ENCODE measurements around the gene NUDT4. TPM values are rescaled to one million over a fixed set of nuclear protein-coding genes. Genes with fewer than 3 reads are reported as not detected.

The NUDT4 gene
- total and polyA plus RNA-seq, 2 donors (not counting 3 experiments of a cell fraction or from before 2014, with no cell fraction given): 76.0 to 161 TPM

DNA sequence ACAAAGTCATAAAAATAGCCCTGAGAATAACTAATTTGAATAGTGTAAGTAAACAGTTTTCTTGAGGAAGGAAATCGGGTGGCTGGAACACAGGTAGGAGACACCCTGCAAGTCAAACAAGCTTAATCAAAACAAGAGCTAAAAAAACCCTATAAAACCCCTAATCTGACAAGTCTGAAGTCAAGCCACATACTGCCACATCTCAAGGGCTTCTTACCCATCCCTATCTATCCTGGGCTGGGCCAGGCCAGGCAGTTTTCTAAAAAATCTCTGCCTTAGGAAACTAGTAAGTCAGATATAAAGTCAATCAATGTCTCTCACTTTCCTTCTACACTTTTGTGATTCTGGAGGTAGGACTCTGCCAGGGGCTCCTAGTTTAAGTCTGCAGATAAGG lies 48.7 kb downstream of the NUDT4 start:
- no peak overlapping the region for H3K4me3 ChIP-seq (replicated peaks in 1 of 3; ENCODE audit: insufficient read depth in 1 of 3, low read depth in 1 of 3, low read length in 3 of 3)
- H2AFZ ChIP-seq (ENCODE audit: low read depth, low read length): no peak overlapping the region
- H3K9ac ChIP-seq (replicated peaks; ENCODE audit: extremely low read depth, insufficient read depth, low read length): no peak overlapping the region
- H3K9me3 ChIP-seq (replicated peaks; ENCODE audit: control insufficient read depth, insufficient read depth, low read length): no peaks in the 10 kb centered on the region
- TF ChIP-seq POLR2A (IDR thresholded peaks at IDR 0.05; ENCODE audit: low read depth, low read length) (no peak), POLR2AphosphoS5 (IDR thresholded peaks at IDR 0.05; ENCODE audit: insufficient read depth, low read depth, low read length) (no peak), MYC (IDR thresholded peaks at IDR 0.05; ENCODE audit: low read depth, low read length) (no peak)
- TF ChIP-seq, protein P1, sequence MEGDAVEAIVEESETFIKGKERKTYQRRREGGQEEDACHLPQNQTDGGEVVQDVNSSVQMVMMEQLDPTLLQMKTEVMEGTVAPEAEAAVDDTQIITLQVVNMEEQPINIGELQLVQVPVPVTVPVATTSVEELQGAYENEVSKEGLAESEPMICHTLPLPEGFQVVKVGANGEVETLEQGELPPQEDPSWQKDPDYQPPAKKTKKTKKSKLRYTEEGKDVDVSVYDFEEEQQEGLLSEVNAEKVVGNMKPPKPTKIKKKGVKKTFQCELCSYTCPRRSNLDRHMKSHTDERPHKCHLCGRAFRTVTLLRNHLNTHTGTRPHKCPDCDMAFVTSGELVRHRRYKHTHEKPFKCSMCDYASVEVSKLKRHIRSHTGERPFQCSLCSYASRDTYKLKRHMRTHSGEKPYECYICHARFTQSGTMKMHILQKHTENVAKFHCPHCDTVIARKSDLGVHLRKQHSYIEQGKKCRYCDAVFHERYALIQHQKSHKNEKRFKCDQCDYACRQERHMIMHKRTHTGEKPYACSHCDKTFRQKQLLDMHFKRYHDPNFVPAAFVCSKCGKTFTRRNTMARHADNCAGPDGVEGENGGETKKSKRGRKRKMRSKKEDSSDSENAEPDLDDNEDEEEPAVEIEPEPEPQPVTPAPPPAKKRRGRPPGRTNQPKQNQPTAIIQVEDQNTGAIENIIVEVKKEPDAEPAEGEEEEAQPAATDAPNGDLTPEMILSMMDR (IDR thresholded peaks at IDR 0.05; ENCODE audit: extremely low read depth in 1 of 2, insufficient read depth in 1 of 2, low read depth in 1 of 2, low read length in 2 of 2): no peak
- H3K27ac ChIP-seq (ENCODE audit: insufficient read depth, low read depth, low read length): no peak overlapping the region
- no peaks in the 10 kb centered on the region for H3K27me3 ChIP-seq (ENCODE audit: control insufficient read depth in 2 of 2, insufficient read depth in 2 of 2, low read length in 2 of 2)
- intact Hi-C loops (cut with micrococcal nuclease) (loop anchor here (10.0 kb wide), 1 partner anchor 852 kb away; no protein-coding TSS in a partner anchor), dilution Hi-C loops (cut with MboI; ENCODE audit: extremely low pct_ligation_motif_present, low sequenced_read_pairs) (no loop called here)
- peaks cover 2% of the 10 kb centered on the region for H3K9me1 ChIP-seq (replicated peaks; ENCODE audit: control insufficient read depth, extremely low read depth, insufficient read depth, low read length)
- CTCF ChIA-PET: interaction anchor here (0.6 to 1.8 kb wide), 5 partner anchors 11 to 676 kb away, joined by 3 to 6 read pairs (median 3); partner anchors contain the start of gene MRPL42
- POLR2A ChIA-PET: interaction anchor here (0.7 kb wide), 1 partner anchor 17 kb away, joined by 7 read pairs; no protein-coding TSS in a partner anchor
- H3K4me2 ChIP-seq (ENCODE audit: insufficient read depth, low read length): no peak overlapping the region
- peaks cover 98% of the 10 kb centered on the region for H3K79me2 ChIP-seq (ENCODE audit: control insufficient read depth, insufficient read depth, low read length)
- H4K20me1 ChIP-seq (replicated peaks; ENCODE audit: control insufficient read depth, extremely low read depth, insufficient read depth, low read length): peaks cover 17% of the 10 kb centered on the region
- no TSS peak for BruUV-seq (replicated peaks)
- peaks cover 2% of the 10 kb centered on the region for H3K4me1 ChIP-seq (ENCODE audit: control insufficient read depth, extremely low read depth, insufficient read depth, low read length)
- DNase-seq (ENCODE audit: low read depth, low spot score) (peak; percentile 28), FAIRE-seq (no peak)
- H3K36me3 ChIP-seq (ENCODE audit: control insufficient read depth in 2 of 2, extremely low read depth in 1 of 2, insufficient read depth in 2 of 2, low read length in 2 of 2): no peaks in the 10 kb centered on the region

DNA sequence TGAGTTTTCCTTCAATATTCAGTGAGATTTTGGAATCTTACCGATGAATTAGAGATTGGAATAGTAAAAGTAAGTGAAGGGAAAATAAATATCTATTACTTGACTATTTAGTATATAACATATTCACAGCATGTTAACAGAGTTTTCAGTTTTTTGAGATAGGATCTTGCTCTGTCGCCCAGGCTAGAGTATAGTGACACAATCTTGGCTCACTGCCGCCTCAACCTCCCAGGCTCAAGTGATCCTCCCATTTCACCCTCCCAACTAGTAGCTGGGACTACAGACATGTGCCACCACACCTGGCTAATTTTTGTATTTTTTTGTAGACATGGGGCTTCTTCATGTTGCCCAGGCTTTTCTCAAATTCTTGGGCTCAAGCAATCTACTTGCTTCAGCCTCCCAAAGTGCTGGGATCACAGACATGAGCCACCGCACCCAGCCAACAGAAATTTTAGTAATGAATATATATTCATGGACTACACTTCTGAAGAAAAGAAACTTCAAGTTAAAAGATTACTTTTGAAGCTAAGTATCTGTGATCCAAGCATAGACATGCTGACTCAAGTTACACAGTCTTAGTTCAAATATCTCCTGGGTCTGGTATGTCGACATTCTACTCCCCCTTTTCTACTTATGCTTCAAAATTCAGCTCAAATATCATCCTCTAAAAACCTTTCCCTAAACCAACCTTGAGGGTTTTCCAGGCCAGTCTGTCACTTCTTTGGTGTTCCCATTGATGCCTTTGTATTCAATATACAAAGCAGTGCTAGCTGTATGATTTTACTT lies 50.2 kb downstream of the NUDT4 start:
- H3K9me1 ChIP-seq (replicated peaks; ENCODE audit: control insufficient read depth, extremely low read depth, insufficient read depth, low read length): peaks cover 2% of the 10 kb centered on the region
- H3K79me2 ChIP-seq (ENCODE audit: control insufficient read depth, insufficient read depth, low read length): peaks cover 99% of the 10 kb centered on the region
- H3K9ac ChIP-seq (replicated peaks; ENCODE audit: extremely low read depth, insufficient read depth, low read length): no peak overlapping the region
- no peaks in the 10 kb centered on the region for H3K36me3 ChIP-seq (ENCODE audit: control insufficient read depth in 2 of 2, extremely low read depth in 1 of 2, insufficient read depth in 2 of 2, low read length in 2 of 2)
- H3K27me3 ChIP-seq (ENCODE audit: control insufficient read depth in 2 of 2, insufficient read depth in 2 of 2, low read length in 2 of 2): no peaks in the 10 kb centered on the region
- DNase-seq (ENCODE audit: low read depth, low spot score) (no peak), FAIRE-seq (no peak)
- H3K4me2 ChIP-seq (ENCODE audit: insufficient read depth, low read length): no peak overlapping the region
- no peak overlapping the region for H3K27ac ChIP-seq (ENCODE audit: insufficient read depth, low read depth, low read length)
- no peaks in the 10 kb centered on the region for H3K9me3 ChIP-seq (replicated peaks; ENCODE audit: control insufficient read depth, insufficient read depth, low read length)
- ChIA-PET POLR2A (no interaction called here), CTCF (interaction anchor here (1.0 to 1.6 kb wide), 2 partner anchors 9 to 674 kb away, joined by 5 to 8 read pairs; no protein-coding TSS in a partner anchor)
- H3K4me1 ChIP-seq (ENCODE audit: control insufficient read depth, extremely low read depth, insufficient read depth, low read length): peaks cover 2% of the 10 kb centered on the region
- dilution Hi-C loops (cut with MboI; ENCODE audit: extremely low pct_ligation_motif_present, low sequenced_read_pairs) (no loop called here), intact Hi-C loops (cut with micrococcal nuclease) (loop anchor here (10.0 kb wide), 1 partner anchor 853 kb away; no protein-coding TSS in a partner anchor)
- TF ChIP-seq MYC (IDR thresholded peaks at IDR 0.05; ENCODE audit: low read depth, low read length): no peak
- no peak for TF ChIP-seq POLR2A (IDR thresholded peaks at IDR 0.05; ENCODE audit: low read depth, low read length)
- TF ChIP-seq EZH2 (IDR thresholded peaks at IDR 0.05; ENCODE audit: borderline replicate concordance, low read depth, low read length, severe bottlenecking): no peak
- no peak for TF ChIP-seq POLR2AphosphoS5 (IDR thresholded peaks at IDR 0.05; ENCODE audit: insufficient read depth, low read depth, low read length)
- TF ChIP-seq FOS (IDR thresholded peaks at IDR 0.05; ENCODE audit: borderline replicate concordance, insufficient read depth, low read length): no peak
- TF ChIP-seq, protein P2, sequence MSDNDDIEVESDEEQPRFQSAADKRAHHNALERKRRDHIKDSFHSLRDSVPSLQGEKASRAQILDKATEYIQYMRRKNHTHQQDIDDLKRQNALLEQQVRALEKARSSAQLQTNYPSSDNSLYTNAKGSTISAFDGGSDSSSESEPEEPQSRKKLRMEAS (IDR thresholded peaks at IDR 0.05; ENCODE audit: insufficient read depth, insufficient read length): no peak
- peaks cover 17% of the 10 kb centered on the region for H4K20me1 ChIP-seq (replicated peaks; ENCODE audit: control insufficient read depth, extremely low read depth, insufficient read depth, low read length)
- no peak overlapping the region for H3K4me3 ChIP-seq (replicated peaks in 1 of 3; ENCODE audit: insufficient read depth in 1 of 3, low read depth in 1 of 3, low read length in 3 of 3)
- no TSS peak for BruUV-seq (replicated peaks)
- H2AFZ ChIP-seq (ENCODE audit: low read depth, low read length): no peak overlapping the region
